Gastroesophageal sphincter (tissue), 4 donors: ENCODE measurements around the gene AFG1L. TPM values are rescaled to one million over a fixed set of nuclear protein-coding genes. Genes with fewer than 3 reads are reported as not detected.
"Not testable (repeated sequence)": the region's sequence is repeated elsewhere in the genome, so short reads cannot be mapped to it uniquely, and the experiment has no call there.

Experiments
- ATAC-seq: fragments of 150-250 bp; one replicate; pipeline ENCODE4 v1.9.1; 2016; ENCODE audit warnings: mild to moderate bottlenecking, moderate library complexity
- H3K27ac ChIP-seq, 4 donors: fragments of 200-600 bp; sonication (generic) in 3 of 4; 1 replicate in 3 of 4; 2 replicates in 1 of 4; pipeline ENCODE4 v1.5.1; 2016 to 2019
- H3K27me3 ChIP-seq: fragments of 200-600 bp; sonication (generic); one replicate; pipeline ENCODE4 v1.5.1; 2019
- H3K36me3 ChIP-seq, 2 donors: fragments of 200-600 bp; sonication (generic); one replicate each; pipeline ENCODE4 v1.5.1; 2019; ENCODE audit warnings: control low read depth in 1 of 2
- H3K4me1 ChIP-seq, 3 donors: fragments of 200-600 bp; sonication (generic); 1 replicate in 2 of 3; 2 replicates in 1 of 3; pipeline ENCODE4 v1.5.1; 2016 to 2019; ENCODE audit warnings: control low read depth in 2 of 3
- H3K4me3 ChIP-seq, 2 donors: fragments of 200-600 bp; sonication (generic); one replicate each; pipeline ENCODE4 v1.5.1; 2019; ENCODE audit warnings: mild to moderate bottlenecking in 1 of 2, moderate library complexity in 1 of 2
- H3K9me3 ChIP-seq, 3 donors: fragments of 200-600 bp; sonication (generic); one replicate each; pipeline ENCODE4 v1.5.1; 2017 to 2019; ENCODE audit warnings: control low read depth in 2 of 3
- CTCF ChIP-seq, 4 experiments: fragments of 200-600 bp in 2 of 4; fragments of 450-650 bp in 2 of 4; sonication (generic) in 1 of 4; IDR thresholded peaks; one replicate each; pipeline ENCODE4 v1.5.1; 2017 to 2019; ENCODE audit warnings: antibody characterized with exemption in 4 of 4, mild to moderate bottlenecking in 2 of 4, moderate library complexity in 2 of 4
- EP300 ChIP-seq: sonication (generic); formaldehyde crosslinking; IDR thresholded peaks from one replicate; pipeline ENCODE4 v1.6.1; 2017; ENCODE audit warnings: antibody characterized with exemption, mild to moderate bottlenecking
- POLR2A ChIP-seq, 2 donors: fragments of 450-650 bp; IDR thresholded peaks; one replicate each; pipeline ENCODE4 v1.6.1; 2017; ENCODE audit warnings: antibody characterized with exemption in 2 of 2, mild to moderate bottlenecking in 2 of 2, moderate library complexity in 1 of 2
- POLR2AphosphoS5 ChIP-seq: sonication (generic); formaldehyde crosslinking; IDR thresholded peaks from one replicate; pipeline ENCODE4 v1.6.1; 2017; ENCODE audit warnings: antibody characterized with exemption
- WGBS, 2 donors: methylation state at CpG; one replicate each; pipeline ENCODE4 v1.1.5; 2018; ENCODE audit warnings: low coverage in 1 of 2; 5-methylcytosine and 5-hydroxymethylcytosine counted together
- total RNA-seq, 4 donors: library from RNA; depleted of rRNA; stranded (reverse); fragments of >200 nt; gene quantifications; one replicate each; pipeline ENCODE4 v1.1.0, GENCODE V29; 2016

Gene AFG1L
- total RNA-seq, 4 donors from 2014 or later, result 1.6 to 7.6 (median 5.7) TPM

- Histone ChIP-seq H3K4me3 (no peak overlapping the region), H3K9me3 (no peaks in the 10 kb centered on the region), H3K4me1 (no peaks in the 10 kb centered on the region), H3K27ac (no peak overlapping the region), H3K36me3 (no peaks in the 10 kb centered on the region), H3K27me3 (no peaks in the 10 kb centered on the region)
- TF ChIP-seq POLR2A (IDR thresholded peaks at IDR 0.05) (no peak), CTCF (IDR thresholded peaks at IDR 0.05) (no peak), POLR2AphosphoS5 (no peak), EP300 (no peak)
- ATAC-seq, result no peak
These were observed 17.8 kb downstream of the AFG1L start for GRCh38 chr6:108312605-108313004.

DNA sequence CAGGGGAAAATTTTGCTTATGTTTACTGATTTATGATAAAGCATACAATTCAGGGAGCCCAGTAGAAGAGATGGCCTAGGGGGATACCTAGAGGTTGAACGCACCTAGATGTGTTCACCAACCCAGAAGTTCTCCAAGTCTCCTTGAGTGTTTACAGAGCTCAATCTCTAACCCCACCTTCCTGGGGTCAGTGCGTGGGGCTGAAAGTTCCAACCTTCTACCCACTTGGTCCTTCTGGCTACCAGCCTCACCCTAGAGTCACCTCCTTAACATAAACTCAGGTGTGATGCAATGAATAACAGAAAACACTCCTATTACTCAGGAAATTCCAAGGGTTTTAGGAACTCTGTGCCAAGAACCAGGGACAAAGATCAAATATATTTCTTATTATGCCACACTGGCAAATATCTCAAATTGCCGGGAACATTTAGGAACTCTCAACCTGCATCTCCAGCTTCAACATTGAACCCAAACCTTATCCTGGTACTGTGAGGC, 26.4 kb downstream of the AFG1L start:
- TF ChIP-seq POLR2AphosphoS5 (no peak), EP300 (no peak), POLR2A (IDR thresholded peaks at IDR 0.05) (no peak), CTCF (IDR thresholded peaks at IDR 0.05) (no peak)

DNA sequence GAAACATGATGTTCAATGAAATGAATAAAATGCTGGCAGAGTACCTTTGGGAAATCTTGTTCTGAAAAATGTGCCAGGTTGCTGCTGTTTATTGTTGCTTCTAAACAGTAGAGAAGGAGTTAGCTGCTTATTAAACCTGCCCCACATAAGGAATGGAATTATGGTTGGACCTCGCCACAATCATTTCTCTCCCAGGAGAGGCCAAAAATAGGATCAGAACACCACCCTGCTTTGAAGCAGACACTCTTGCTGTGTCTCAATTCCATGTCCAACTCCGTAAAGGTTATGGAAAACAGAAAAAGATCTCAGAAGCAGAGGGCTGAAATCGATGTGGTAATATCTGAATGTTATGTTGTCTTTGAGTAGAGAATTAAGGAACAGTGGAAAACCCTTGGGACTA, 27.9 kb downstream of the AFG1L start:
- Histone ChIP-seq H3K4me3 (no peak overlapping the region), H3K27me3 (no peaks in the 10 kb centered on the region), H3K36me3 (peaks cover 0 to 37% of the 10 kb centered on the region in 2 donors), H3K9me3 (no peaks in the 10 kb centered on the region), H3K4me1 (no peaks in the 10 kb centered on the region), H3K27ac (no peak overlapping the region)
- TF ChIP-seq POLR2A (IDR thresholded peaks at IDR 0.05), result no peak
- TF ChIP-seq POLR2AphosphoS5, result no peak
- TF ChIP-seq CTCF (IDR thresholded peaks at IDR 0.05), result no peak
- TF ChIP-seq EP300, result no peak
- no peak for ATAC-seq
- 44 to 49% methylated on average over 3 of the region's 3 CpGs for WGBS, 2 donors

More for the DNA sequence above, 26.4 kb downstream of the AFG1L start:
- Histone ChIP-seq H3K4me1 (no peaks in the 10 kb centered on the region), H3K27ac (no peak overlapping the region), H3K27me3 (no peaks in the 10 kb centered on the region), H3K36me3 (peaks cover 0 to 22% of the 10 kb centered on the region in 2 donors), H3K4me3 (no peak overlapping the region), H3K9me3 (no peaks in the 10 kb centered on the region)
- no peak for ATAC-seq
- 96 to 100% methylated on average over 2 to 3 of the region's 3 CpGs for WGBS, 2 donors

- TF ChIP-seq CTCF (IDR thresholded peaks at IDR 0.05) (no peak), EP300 (no peak), POLR2A (IDR thresholded peaks at IDR 0.05) (no peak), POLR2AphosphoS5 (no peak)
- H3K27ac ChIP-seq, result no peak overlapping the region
- H3K4me1 ChIP-seq, result no peaks in the 10 kb centered on the region
- ATAC-seq, result no peak
- no peak overlapping the region for H3K4me3 ChIP-seq
- 73 to 93% methylated on average over 4 of the region's 4 CpGs for WGBS, 2 donors
- H3K27me3 ChIP-seq, result no peaks in the 10 kb centered on the region
- peaks cover 0 to 44% of the 10 kb centered on the region in 2 donors for H3K36me3 ChIP-seq
- H3K9me3 ChIP-seq, result no peaks in the 10 kb centered on the region
These were observed 29.0 kb downstream of the AFG1L start for GRCh38 chr6:108323710-108324466.

- H3K4me1 ChIP-seq, ATAC-seq, H3K9me3 ChIP-seq, H3K27me3 ChIP-seq, H3K27ac ChIP-seq, H3K4me3 ChIP-seq: not testable (repeated sequence)
- WGBS, 2 donors, result 89 to 98% methylated on average over 6 to 7 of the region's 7 CpGs
- H3K36me3 ChIP-seq, result peaks cover 0 to 34% of the 10 kb centered on the region in 2 donors
These were observed 35.4 kb downstream of the AFG1L start for GRCh38 chr6:108330221-108330785.
